Right lobe of liver (tissue), 6 donors: ENCODE data around the gene PRKCA. TPM values are rescaled to one million over a fixed set of nuclear protein-coding genes. Genes with fewer than 3 reads are reported as not detected.

Source experiments
- ATAC-seq, 4 donors: fragments of 200-7000 bp; cut with Tn5 transposase; one replicate each; pipeline ENCODE4 v1.9.1; 2020; ENCODE audit warnings: mild to moderate bottlenecking in 4 of 4, moderate library complexity in 4 of 4
- DNase-seq, 3 donors: peaks; one replicate each; pipeline ENCODE4 v3.0.0-alpha.2; 2020
- H3K27ac ChIP-seq, 3 donors: fragments of 200-600 bp; one replicate each; pipeline ENCODE4 v1.8.0; 2022
- H3K27me3 ChIP-seq, 2 donors: fragments of 200-600 bp; one replicate each; pipeline ENCODE4 v1.8.0; 2022
- H3K36me3 ChIP-seq, 4 donors: fragments of 200-600 bp; sonication (generic) in 1 of 4; one replicate each; pipeline versions ENCODE4 v1.5.1 to v1.8.0; 2017 to 2022; ENCODE audit warnings: control low read depth in 1 of 4
- H3K4me1 ChIP-seq, 4 donors: fragments of 200-600 bp; sonication (generic) in 1 of 4; one replicate each; pipeline versions ENCODE4 v1.5.1 to v1.8.0; 2017 to 2022; ENCODE audit warnings: control low read depth in 1 of 4
- H3K4me3 ChIP-seq, 3 donors: fragments of 200-600 bp; one replicate each; pipeline ENCODE4 v1.8.0; 2022
- H3K9me3 ChIP-seq, 4 donors: fragments of 200-600 bp; sonication (generic) in 1 of 4; one replicate each; pipeline versions ENCODE4 v1.5.1 to v1.8.0; 2017 to 2022; ENCODE audit warnings: control low read depth in 1 of 4
- POLR2A ChIP-seq: fragments of 450-650 bp; IDR thresholded peaks from one replicate; pipeline ENCODE4 v1.6.1; 2017; ENCODE audit warnings: antibody characterized with exemption, mild to moderate bottlenecking
- WGBS: methylation state at CpG from one replicate; pipeline ENCODE4 v1.1.6; 2018; ENCODE audit warnings: low coverage, low lambda C conversion rate; ENCODE audit not compliant: insufficient coverage; ENCODE audit errors: missing lambda C conversion rate; 5-methylcytosine and 5-hydroxymethylcytosine counted together
- intact Hi-C, 2 donors: fragments of 100-400 bp; cut with DNase I; formaldehyde crosslinking; loops; one replicate each; pipeline versions ENCODE4 v1.11.2 to v1.14.1; 2022
- total RNA-seq, 6 experiments: library from RNA; depleted of rRNA in 2 of 6; stranded (reverse); fragments of >200 nt in 2 of 6; fragmentation: NEBNext Ultra II Directional in 3 of 6; extraction: Animal tissue kit (Norgen Biotek cat#: 25700) in 3 of 6; gene quantifications; one replicate each; pipeline versions ENCODE4 v1.1.0 to v1.2.4, GENCODE V29; 2016 to 2023
- TF ChIP-seq, protein P1 (sequence below), 4 donors: fragments of 200-600 bp in 3 of 4; fragments of 450-650 bp in 1 of 4; IDR thresholded peaks; one replicate each; pipeline versions ENCODE4 v1.5.1 to v1.8.0; 2016 to 2022; ENCODE audit warnings: antibody characterized with exemption in 4 of 4, mild to moderate bottlenecking in 2 of 4
- donor health status: DM: no; HTN: yes; CAD: no.
- donor health status: DM: no; HTN: no; CAD: no.
- donor health status: DM: no; HTN: no; CAD: no.
- donor health status: DM: no; HTN: yes; CAD: no.
- donor health status: DM: no; HTN: yes; CAD: no.

Gene PRKCA
- total RNA-seq, 6 experiments from 2014 or later = 11.7 to 23.0 (median 18.7) TPM

DNA sequence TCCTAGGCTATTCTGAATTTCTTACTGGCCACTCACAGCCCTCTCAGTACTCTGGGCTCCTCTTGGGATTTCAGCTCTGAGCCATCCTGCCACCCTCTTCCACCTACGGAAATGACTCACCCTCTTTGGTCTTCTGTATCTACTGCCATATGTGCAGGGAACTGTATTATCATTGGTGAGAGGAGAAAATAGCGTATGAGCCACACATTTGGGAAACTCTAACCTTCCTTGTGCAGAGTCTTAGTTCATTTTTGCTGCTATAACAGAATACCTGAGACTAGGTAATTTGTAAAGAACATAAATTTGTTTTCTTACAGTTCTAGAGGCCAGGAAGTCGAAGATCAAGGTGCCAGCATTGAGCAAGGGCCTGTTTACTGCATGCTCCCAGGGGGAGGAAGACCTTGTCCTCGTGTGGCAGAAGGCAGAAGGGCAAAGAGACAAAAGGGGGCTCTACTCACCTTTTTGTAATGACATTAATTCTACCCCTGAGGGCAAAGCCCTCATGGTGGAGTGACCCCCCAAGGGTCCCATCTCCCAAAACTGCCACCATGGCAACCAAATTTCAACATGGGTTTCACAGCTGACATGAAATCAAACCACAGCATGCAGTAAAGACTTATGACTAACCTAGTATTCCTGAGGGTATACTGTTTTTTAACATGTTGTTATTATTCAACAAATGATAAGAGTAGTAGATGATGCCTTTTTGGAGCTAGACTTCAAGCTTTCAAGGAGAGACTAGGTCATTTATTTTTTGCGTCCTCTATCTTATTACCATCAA, 191.8 kb downstream of the PRKCA start:
- H3K36me3 ChIP-seq = no peaks in the 10 kb centered on the region
- intact Hi-C loops = no loop called here

DNA sequence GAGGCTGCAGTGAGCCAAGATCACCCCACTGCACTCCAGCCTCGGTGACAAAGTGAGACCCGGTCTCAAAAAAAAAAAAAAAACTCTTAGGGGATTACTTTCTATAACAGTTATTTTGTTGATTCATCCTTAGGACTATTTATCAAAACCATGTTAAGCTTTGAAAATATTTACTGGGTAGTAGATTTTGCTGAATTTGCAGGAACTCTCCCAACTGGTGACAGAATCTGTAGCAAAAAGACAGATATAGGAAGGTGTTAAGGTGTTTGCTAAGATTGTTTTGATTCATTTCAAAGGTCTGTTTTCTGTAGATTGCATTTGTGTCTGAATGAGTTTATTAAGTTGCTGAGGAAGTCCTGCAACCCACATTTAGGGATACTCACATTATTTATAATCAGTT, 192.6 kb downstream of the PRKCA start:
- intact Hi-C loops = no loop called here
- Histone ChIP-seq H3K9me3 (no peaks in the 10 kb centered on the region), H3K4me3 (no peak overlapping the region), H3K4me1 (peaks cover 0 to 29% (median 0%) of the 10 kb centered on the region in 4 donors), H3K27me3 (no peaks in the 10 kb centered on the region), H3K36me3 (no peaks in the 10 kb centered on the region), H3K27ac (no peak overlapping the region)
- WGBS = 100% methylated on average over 1 of the region's 2 CpGs
- TF ChIP-seq, protein P1, sequence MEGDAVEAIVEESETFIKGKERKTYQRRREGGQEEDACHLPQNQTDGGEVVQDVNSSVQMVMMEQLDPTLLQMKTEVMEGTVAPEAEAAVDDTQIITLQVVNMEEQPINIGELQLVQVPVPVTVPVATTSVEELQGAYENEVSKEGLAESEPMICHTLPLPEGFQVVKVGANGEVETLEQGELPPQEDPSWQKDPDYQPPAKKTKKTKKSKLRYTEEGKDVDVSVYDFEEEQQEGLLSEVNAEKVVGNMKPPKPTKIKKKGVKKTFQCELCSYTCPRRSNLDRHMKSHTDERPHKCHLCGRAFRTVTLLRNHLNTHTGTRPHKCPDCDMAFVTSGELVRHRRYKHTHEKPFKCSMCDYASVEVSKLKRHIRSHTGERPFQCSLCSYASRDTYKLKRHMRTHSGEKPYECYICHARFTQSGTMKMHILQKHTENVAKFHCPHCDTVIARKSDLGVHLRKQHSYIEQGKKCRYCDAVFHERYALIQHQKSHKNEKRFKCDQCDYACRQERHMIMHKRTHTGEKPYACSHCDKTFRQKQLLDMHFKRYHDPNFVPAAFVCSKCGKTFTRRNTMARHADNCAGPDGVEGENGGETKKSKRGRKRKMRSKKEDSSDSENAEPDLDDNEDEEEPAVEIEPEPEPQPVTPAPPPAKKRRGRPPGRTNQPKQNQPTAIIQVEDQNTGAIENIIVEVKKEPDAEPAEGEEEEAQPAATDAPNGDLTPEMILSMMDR (IDR thresholded peaks at IDR 0.05) = no peak
- no peak for TF ChIP-seq POLR2A
- DNase-seq = no peak
- ATAC-seq = no peak

More for the DNA sequence above, 191.8 kb downstream of the PRKCA start:
- DNase-seq (no peak), ATAC-seq (peak; percentile 29 to 64 (median 38))
- TF ChIP-seq, protein P1 (IDR thresholded peaks at IDR 0.05) = no peak
- TF ChIP-seq POLR2A = no peak
- H3K27ac ChIP-seq = no peak overlapping the region
- H3K9me3 ChIP-seq = no peaks in the 10 kb centered on the region
- WGBS = 75% methylated on average over 3 of the region's 5 CpGs
- peaks cover 0 to 29% (median 0%) of the 10 kb centered on the region in 4 donors for H3K4me1 ChIP-seq
- H3K27me3 ChIP-seq = no peaks in the 10 kb centered on the region
- no peak overlapping the region for H3K4me3 ChIP-seq

DNA sequence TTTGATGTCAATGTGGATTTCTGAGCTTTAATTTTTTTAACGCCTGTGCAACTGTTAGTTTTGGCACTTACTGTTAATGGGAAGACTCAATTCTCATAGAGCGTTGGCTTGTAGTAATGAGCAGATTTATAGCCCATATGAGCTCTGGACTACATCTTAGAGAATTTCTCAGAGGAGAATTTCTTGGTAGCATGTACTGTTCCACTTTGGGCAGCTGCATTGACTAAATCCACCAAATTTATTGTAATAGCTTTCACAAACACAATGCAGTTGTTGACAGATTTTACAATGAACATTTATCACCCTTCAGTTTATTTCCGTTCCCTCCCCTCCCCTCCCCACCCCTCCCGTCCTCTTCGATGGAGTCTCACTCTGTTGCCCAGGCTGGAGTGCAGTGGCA, 193.9 kb downstream of the PRKCA start:
- 90% methylated on average over 5 of the region's 5 CpGs for WGBS
- H3K4me1 ChIP-seq = peaks cover 0 to 24% (median 0%) of the 10 kb centered on the region in 4 donors

DNA sequence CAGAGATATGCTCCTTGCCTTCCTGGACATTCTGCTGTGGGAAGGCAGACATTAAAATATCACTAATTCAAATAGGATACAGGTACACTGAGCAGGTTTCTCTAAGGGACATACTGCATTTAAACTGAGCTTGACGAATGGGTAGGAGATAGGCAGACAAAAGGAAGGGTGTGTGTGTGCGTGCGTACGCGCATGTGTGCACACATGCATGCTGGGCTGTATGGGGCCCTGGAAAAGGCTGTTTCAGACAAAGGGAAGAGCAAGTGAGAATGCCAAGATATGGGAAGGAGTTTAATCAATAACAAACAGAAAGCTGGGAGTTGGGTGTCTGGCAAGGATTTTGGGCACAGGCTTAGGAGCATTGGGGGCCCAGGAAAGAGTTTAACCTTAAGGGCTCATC, 196.2 kb downstream of the PRKCA start:
- TF ChIP-seq POLR2A = no peak
- TF ChIP-seq, protein P1 (IDR thresholded peaks at IDR 0.05) = no peak
- Histone ChIP-seq H3K4me1 (peaks cover 0 to 8% (median 0%) of the 10 kb centered on the region in 4 donors), H3K4me3 (no peak overlapping the region), H3K36me3 (no peaks in the 10 kb centered on the region), H3K27me3 (no peaks in the 10 kb centered on the region), H3K9me3 (no peaks in the 10 kb centered on the region), H3K27ac (no peak overlapping the region)
- intact Hi-C loops = no loop called here
- DNase-seq (no peak), ATAC-seq (no peak)
- WGBS = 93% methylated on average over 5 of the region's 5 CpGs

More for the DNA sequence above, 193.9 kb downstream of the PRKCA start:
- no peaks in the 10 kb centered on the region for H3K36me3 ChIP-seq
- H3K27ac ChIP-seq = no peak overlapping the region
- TF ChIP-seq, protein P1 (IDR thresholded peaks at IDR 0.05) = no peak
- no peak for TF ChIP-seq POLR2A
- ATAC-seq (no peak), DNase-seq (no peak)
- H3K9me3 ChIP-seq = no peaks in the 10 kb centered on the region
- no peak overlapping the region for H3K4me3 ChIP-seq
- intact Hi-C loops = no loop called here
- no peaks in the 10 kb centered on the region for H3K27me3 ChIP-seq
